Activated naive CD8-positive, alpha-beta T cell treated with anti-CD3 and anti-CD28 coated beads, Interleukin-2, amount 10 ng/mL, durations not matched to agents 7 days and 5 days (primary cell): ENCODE results near the gene SARDH. TPM values are rescaled to one million over a fixed set of nuclear protein-coding genes. Genes with fewer than 3 reads are reported as not detected.
"Not testable (repeated sequence)": the region's sequence is repeated elsewhere in the genome, so short reads cannot be mapped to it uniquely, and the experiment has no call there.

Experiments
- ATAC-seq: fragments of 150-1000 bp; cut with Tn5 transposase; one replicate; pipeline ENCODE4 v1.10.0; 2021; ENCODE audit warnings: low read depth, moderate library complexity
- POLR2A ChIA-PET: fragments of 350-600 bp; sonication (Branson Sonifier 250); formaldehyde crosslinking; loops from one replicate; lab custom pipeline; 2021; ENCODE audit warnings: antibody characterized with exemption; lab: Charles Lee
- DNase-seq: peaks from one replicate; pipeline ENCODE4 v3.0.0; 2021
- H3K27ac Mint-ChIP-seq: one replicate; pipeline ENCODE4 v1.8.0; 2022; ENCODE audit warnings: mild to moderate bottlenecking, mixed read lengths
- H3K27me3 Mint-ChIP-seq: one replicate; pipeline ENCODE4 v1.8.0; 2022; ENCODE audit warnings: mild to moderate bottlenecking, moderate library complexity, mixed read lengths
- H3K36me3 Mint-ChIP-seq: one replicate; pipeline ENCODE4 v1.8.0; 2021; ENCODE audit warnings: mild to moderate bottlenecking, mixed read lengths
- H3K4me1 Mint-ChIP-seq: one replicate; pipeline ENCODE4 v1.8.0; 2021; ENCODE audit warnings: mixed read lengths
- H3K4me3 Mint-ChIP-seq: one replicate; pipeline ENCODE4 v1.8.0; 2022; ENCODE audit warnings: mild to moderate bottlenecking, moderate library complexity, mixed read lengths
- H3K9me3 Mint-ChIP-seq: one replicate; pipeline ENCODE4 v1.8.0; 2021; ENCODE audit warnings: mixed read lengths
- total RNA-seq, 2 experiments: library from RNA; stranded (reverse); gene quantifications; one replicate each; pipeline ENCODE4 v1.2.3, GENCODE V29; 2021

Gene SARDH
- total RNA-seq, 2 experiments from 2014 or later: 1.6 to 2.3 TPM

DNA sequence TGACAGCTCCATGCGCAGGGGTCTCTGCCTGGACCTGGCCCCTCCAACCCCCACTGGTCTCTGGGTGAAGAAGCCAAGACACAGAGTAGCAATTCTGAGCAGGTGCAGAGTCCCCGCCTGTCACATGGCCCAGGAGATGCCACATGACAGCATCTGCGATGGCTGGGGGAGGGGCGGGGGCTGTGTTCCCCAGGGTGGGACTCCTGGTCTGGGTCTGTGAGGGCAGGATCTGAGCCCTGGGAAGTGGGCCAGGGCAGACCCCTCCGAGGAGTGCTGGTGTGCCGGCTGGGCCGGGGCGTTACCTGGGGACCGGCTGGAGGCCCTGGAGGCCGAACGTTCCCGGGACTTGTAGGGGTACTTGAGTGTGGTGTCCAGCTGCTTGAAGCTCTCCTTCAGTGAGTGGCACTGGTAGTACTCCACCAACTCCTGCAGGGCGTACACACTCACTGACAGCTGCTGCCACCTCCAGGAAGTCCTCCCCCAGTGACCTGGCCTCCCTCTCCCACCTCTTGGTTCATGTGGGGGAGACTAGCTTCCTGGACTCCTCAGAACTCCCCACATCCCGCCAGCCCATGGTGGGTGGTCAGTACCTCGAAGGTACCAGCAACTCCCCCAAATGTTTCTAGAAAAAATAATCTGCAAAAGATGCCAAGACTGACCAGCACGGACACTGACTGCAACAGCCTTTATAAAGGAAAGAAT, 32.1 kb upstream of the SARDH start:
- peak; percentile 20 for DNase-seq
- Mint-ChIP-seq H3K4me1 (no peaks in the 10 kb centered on the region), H3K27me3 (no peaks in the 10 kb centered on the region), H3K36me3 (no peaks in the 10 kb centered on the region), H3K9me3 (peaks cover 8% of the 10 kb centered on the region), H3K27ac (no peak overlapping the region), H3K4me3 (no peak overlapping the region)
- ATAC-seq: no peak
- POLR2A ChIA-PET: no interaction called here

DNA sequence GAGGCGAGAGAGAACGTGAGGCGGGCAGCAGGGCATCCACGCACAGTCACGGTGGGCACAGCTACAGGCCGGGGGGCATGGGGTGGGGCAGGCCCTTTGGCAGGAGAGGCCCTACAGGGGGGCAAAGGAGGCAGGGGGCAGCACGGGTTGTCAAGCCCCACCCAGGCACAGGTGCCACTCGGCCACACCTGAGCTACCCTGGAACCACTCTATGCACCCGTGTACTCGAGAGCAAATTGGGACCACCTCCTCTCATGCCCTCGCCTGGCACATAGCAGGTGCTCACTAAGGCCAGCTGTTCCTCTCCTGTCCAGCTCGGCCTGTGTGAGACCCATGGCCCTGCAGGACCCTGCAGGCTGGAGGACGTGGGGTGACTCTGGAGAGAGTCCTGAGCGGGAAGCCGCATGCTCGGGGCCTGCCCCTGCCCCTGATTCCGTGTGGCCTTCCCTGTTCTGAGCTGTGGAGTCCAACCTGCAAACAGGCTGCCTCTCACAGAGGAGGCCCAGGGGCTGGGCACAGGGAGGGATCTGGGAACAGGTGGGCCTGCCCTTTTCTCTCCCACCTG, 31.4 kb upstream of the SARDH start:
- POLR2A ChIA-PET: no interaction called here
- H3K9me3 Mint-ChIP-seq: peaks cover 8% of the 10 kb centered on the region
- H3K4me1 Mint-ChIP-seq: no peaks in the 10 kb centered on the region
- H3K27ac Mint-ChIP-seq: no peak overlapping the region
- ATAC-seq: no peak
- no peaks in the 10 kb centered on the region for H3K36me3 Mint-ChIP-seq
- H3K27me3 Mint-ChIP-seq: peaks cover under 1% of the 10 kb centered on the region
- no peak overlapping the region for H3K4me3 Mint-ChIP-seq
- peak; percentile 20 for DNase-seq

DNA sequence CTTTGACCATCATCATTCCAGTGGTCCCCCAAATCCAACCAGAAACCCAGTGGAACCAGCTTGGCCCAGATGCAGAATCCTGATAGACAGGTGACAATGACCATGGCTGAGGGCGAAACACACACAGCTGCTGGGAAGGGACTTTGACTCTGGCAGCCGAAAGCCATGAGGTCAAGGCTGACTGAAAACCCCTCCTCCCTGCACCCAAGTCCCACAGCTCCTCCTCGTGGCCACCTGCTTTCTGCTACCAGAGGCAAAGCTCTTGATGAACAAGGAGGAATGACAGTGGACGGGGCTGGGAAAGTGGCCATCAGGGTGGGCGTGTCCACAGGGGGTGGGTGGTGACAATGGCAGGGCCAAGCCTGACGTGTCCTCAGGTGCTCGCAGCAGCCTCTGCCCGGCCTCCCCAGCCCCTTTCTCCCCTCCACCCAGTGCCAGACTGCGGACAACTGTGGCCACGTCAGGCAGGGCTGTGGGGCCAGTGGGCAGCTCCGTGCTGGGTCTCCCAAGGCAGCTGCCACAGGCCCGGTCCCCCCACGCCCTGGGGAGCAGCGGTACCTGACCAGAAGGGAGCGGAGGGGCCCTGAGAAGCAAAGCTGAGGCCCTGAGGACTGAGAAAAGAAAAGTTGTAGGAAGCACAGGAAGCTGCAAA, 30.8 kb upstream of the SARDH start:
- Mint-ChIP-seq H3K4me1 (no peaks in the 10 kb centered on the region), H3K9me3 (peaks cover 8% of the 10 kb centered on the region), H3K27me3 (peaks cover 7% of the 10 kb centered on the region), H3K27ac (no peak overlapping the region), H3K36me3 (no peaks in the 10 kb centered on the region), H3K4me3 (no peak overlapping the region)
- DNase-seq (peak; percentile 19), ATAC-seq (no peak)
- POLR2A ChIA-PET: no interaction called here

DNA sequence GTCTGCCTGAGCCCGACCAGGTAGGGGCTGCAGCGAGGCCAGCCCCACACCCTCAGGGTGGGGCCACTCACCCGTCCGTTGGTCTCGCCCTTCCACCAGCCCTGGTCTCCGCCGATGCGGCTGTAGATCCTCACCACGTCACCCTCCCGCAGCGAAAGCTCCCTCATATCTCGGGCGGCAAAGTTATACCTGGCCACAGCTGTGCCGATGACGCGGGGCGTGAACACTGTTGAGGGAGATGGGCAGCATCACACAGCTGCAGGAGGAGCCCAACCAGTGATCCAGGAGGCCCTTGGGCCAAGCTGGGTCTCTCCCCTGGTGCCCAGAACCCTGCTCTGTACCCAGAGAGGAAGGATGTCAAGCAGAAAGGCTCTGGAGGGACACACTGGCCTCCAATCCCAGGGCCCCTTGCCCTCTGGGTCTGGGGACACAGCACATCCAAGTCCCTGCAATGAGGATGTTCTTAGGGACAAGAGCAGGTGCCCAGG, 30.3 kb upstream of the SARDH start:
- ATAC-seq (no peak), DNase-seq (peak; percentile 15)
- Mint-ChIP-seq H3K36me3 (no peaks in the 10 kb centered on the region), H3K27ac (no peak overlapping the region), H3K4me1 (no peaks in the 10 kb centered on the region), H3K27me3 (peaks cover 8% of the 10 kb centered on the region), H3K9me3 (peaks cover 10% of the 10 kb centered on the region), H3K4me3 (no peak overlapping the region)
- POLR2A ChIA-PET: no interaction called here

DNA sequence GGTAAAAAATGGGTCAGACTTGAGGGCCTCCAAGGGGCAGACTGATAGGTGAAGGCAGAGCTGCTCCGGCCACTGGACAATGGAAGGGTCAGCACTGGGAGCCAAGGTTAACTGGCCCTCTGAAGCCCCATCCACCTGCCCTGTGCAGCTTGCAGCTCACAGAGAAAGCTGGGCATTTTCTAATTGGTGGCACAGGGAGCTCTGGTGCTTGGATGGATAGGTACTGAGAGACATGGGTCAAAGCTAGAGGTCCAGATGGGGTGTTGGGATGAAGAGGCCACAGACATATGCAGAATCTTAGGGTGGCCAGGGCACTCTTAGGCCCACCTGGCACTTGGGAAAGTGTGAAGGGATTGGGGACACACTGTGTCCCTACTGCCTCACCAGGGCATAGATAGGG, 29.5 kb upstream of the SARDH start:
- DNase-seq (peak; percentile 7), ATAC-seq (no peak)
- Mint-ChIP-seq H3K27ac (no peak overlapping the region), H3K27me3 (peaks cover 8% of the 10 kb centered on the region), H3K4me3 (no peak overlapping the region), H3K36me3 (no peaks in the 10 kb centered on the region), H3K9me3 (peaks cover 10% of the 10 kb centered on the region), H3K4me1 (no peaks in the 10 kb centered on the region)
- POLR2A ChIA-PET: no interaction called here

DNA sequence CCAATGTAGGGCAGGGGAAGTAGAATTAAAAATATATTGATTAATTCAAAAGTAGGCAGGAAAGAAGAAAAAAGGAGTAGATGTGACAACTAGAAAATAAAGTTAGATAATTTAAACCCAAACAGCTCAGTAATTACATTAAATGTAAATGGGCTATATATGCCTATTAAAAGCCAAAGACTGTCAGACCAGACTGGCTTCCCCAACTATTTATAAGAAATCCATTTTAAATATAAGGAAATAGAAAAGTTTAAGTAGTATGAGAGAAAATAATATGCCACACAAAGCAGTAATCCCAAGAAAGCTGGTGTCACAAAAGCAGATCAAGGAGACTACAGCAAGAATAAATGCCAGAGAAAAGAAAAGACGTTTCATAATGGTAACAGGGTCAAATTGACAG, 28.9 kb upstream of the SARDH start:
- POLR2A ChIA-PET: no interaction called here
- H3K4me1 Mint-ChIP-seq: no peaks in the 10 kb centered on the region
- no peaks in the 10 kb centered on the region for H3K36me3 Mint-ChIP-seq
- H3K9me3 Mint-ChIP-seq: peaks cover 10% of the 10 kb centered on the region
- peaks cover 8% of the 10 kb centered on the region for H3K27me3 Mint-ChIP-seq
- no peak overlapping the region for H3K27ac Mint-ChIP-seq
- no peak for ATAC-seq
- no peak overlapping the region for H3K4me3 Mint-ChIP-seq
- no peak for DNase-seq

DNA sequence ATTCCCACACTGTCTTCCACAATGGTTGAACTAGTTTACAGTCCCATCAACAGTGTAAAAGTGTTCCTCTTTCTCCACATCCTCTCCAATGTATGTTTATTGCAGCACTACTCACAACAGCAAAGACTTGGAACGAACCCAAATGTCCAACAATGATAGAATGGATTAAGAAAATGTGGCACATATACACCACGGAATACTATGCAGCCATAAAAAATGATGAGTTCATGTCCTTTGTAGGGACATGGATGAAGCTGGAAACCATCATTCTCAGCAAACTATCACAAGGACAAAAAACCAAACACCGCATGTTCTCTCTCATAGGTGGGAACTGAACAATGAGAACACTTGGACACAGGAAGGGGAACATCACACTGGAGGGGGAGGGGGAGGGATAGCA, 28.1 kb upstream of the SARDH start:
- H3K4me1 Mint-ChIP-seq, H3K36me3 Mint-ChIP-seq, DNase-seq, H3K9me3 Mint-ChIP-seq, H3K4me3 Mint-ChIP-seq, H3K27me3 Mint-ChIP-seq, POLR2A ChIA-PET, H3K27ac Mint-ChIP-seq, ATAC-seq: not testable (repeated sequence)

DNA sequence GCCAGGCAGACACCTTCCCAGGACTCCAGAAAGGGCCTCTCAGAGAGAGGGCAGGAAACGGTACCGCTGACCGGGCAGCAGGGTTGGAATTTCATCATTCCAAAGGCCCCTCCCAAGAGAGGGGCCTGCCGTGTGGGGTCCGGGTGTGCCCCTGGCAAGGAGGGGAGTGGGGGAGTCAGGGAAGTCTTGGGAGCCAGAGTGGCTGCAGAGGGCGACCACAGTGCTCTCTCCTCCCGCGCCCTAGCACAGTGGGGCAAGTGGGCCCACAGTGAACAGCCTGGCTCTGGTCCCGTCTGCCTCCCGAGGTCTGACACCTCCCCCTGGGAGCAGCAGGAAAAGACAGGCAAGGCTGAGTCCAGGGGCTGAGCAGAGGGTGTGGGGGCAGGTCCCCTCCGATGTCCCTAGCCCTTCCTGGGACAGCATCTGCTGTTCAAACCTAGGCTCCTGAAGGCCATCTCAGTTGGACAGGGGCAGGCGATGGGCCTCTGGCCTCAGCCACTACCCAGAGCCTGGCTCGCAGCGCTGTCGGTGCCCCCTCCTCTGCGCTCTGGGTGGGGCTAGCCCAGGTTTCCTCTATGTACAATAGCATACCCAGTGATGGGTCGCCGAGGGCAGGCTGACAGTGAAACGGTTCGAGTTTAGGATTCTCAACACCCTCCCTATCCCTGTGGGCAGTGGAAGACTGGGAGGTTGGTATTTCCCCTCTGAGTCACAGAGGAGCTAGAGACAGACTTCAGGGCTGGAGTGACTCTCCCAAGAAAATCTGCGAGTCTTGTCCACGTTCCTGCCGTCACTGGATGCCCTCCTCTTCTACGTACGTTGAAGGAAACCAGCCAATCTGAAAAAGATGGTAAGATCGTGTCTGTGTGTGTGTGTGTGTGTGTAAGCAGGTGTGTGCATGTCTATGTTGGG, 25.4 kb upstream of the SARDH start:
- Mint-ChIP-seq H3K4me1 (no peaks in the 10 kb centered on the region), H3K4me3 (no peak overlapping the region), H3K27ac (no peak overlapping the region), H3K27me3 (peaks cover 8% of the 10 kb centered on the region), H3K9me3 (peaks cover 10% of the 10 kb centered on the region), H3K36me3 (no peaks in the 10 kb centered on the region)
- no peak for ATAC-seq
- POLR2A ChIA-PET: no interaction called here
- DNase-seq: peak; percentile 15

DNA sequence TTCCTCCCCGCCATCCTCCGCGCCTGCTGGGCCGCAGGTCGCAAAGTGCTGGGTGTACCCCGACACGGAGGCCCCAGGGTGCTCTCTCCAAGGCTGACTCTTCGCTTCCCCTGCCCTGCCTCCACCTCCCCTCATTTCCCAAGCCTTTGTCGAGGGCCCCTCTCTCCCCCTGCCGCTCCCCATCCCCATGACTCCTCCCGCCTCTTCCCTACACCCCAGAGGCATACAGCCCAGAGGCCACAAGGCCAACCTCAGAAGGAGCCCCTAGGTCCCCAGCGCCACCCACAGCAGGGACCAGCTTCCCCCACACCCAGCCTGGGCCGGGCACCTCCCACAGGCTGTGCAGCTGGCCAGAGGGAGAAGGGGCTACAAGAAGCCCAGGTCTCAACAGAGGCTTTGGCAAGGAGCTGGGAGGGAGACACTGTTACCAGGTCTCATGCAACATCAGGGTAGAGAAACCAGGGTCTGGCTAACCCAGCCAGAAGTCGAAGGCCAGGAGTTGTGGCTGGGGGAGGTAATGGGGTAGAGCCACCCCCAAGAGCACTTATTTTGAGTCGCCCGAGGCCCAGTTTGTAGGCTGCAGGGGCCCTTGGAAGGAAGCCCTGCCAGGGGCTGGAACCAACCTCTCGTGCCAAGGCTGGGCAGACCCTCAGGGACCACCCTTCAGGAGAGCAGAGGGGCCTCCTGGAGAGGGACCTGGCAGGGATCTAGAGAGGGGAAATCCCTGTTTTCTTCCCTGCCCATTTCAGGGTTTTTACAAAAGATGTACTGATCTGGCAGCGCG, 24.5 kb upstream of the SARDH start:
- POLR2A ChIA-PET: no interaction called here
- Mint-ChIP-seq H3K27me3 (peaks cover 8% of the 10 kb centered on the region), H3K4me1 (no peaks in the 10 kb centered on the region), H3K4me3 (no peak overlapping the region), H3K27ac (no peak overlapping the region), H3K36me3 (no peaks in the 10 kb centered on the region), H3K9me3 (peaks cover 10% of the 10 kb centered on the region)
- DNase-seq: peak; percentile 18
- ATAC-seq: no peak

DNA sequence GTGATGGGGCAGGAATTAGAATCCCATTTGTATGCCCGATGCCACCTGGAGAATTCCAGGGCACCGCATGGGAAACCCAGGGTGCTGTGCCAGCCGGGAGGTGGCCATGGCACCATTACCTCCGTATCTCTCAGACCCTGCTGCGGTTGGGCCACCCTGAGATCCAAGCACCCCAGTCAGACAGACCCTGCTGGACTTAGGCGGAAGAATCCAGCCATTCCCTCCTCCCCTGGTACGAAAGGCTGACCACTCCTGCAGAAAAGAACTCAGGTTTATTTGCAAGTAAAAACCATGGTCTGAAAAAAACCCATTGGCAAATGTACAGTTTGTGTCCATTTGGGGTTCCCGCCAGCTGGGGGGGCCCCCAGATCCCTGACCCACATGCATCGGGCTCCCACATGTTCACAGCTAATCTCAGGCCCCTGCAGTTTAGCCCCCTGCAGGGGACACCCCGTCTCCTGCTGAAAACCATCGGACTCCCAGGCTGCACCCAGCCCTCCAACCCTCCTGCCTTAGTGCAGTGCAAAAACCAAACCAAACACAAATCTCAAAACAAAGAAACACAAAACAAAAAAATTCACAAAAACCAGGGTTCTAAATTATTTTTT, 23.6 kb upstream of the SARDH start:
- DNase-seq (peak; percentile 8), ATAC-seq (no peak)
- Mint-ChIP-seq H3K27me3 (peaks cover 8% of the 10 kb centered on the region), H3K9me3 (peaks cover 9% of the 10 kb centered on the region), H3K4me1 (no peaks in the 10 kb centered on the region), H3K36me3 (no peaks in the 10 kb centered on the region), H3K27ac (no peak overlapping the region), H3K4me3 (no peak overlapping the region)
- POLR2A ChIA-PET: no interaction called here

DNA sequence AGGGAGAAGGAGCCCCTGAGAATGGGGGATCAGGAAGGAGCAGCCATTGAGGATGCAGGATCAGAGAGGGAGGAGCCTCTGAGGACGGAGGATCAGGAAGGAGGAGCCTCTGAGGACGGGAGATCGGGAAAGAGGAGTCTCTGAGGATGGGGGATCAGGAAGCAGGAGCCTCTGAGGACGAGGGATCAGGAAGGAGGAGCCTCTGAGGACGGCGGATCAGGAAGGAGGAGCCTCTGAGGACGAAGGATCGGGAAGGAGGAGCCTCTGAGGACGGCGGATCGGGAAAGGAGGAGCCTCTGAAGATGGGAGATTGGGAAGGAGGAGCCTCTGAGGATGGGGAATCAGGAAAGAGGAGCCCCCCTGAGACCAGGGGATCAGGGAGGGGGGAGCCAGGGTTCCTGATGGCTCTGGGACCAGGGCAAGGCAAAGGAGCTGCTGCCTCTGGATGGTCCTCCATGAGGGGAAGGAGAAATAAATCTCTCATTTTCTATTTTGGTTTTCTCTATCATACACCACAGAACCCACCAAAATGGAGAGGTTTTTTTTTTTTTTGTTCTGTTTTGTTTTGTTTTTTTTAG, 22.6 kb upstream of the SARDH start:
- Mint-ChIP-seq H3K27ac (no peak overlapping the region), H3K36me3 (no peaks in the 10 kb centered on the region), H3K9me3 (peaks cover 6% of the 10 kb centered on the region), H3K4me3 (no peak overlapping the region), H3K4me1 (no peaks in the 10 kb centered on the region), H3K27me3 (peaks cover 8% of the 10 kb centered on the region)
- POLR2A ChIA-PET: no interaction called here
- ATAC-seq: no peak
- DNase-seq: peak; percentile 12

DNA sequence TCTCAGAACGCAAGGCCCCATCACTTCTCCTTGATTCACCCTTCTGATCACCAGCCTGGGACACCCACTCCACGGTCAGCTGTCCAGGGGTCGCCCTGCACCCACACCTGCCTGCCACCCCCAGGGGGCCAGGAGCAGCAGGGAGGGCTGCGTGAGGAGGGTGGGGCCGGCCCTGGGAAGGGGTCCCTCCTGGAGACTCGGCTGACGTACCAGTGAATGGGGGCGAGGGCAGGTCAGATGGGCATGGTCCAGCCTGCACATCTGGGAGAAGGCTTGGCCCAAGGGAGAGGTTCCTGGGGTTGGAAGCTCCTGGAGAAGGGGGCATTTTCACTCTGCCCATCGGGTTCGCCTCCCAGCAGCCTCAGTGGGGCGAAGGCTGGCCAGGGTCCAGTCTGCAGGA, 21.8 kb upstream of the SARDH start:
- Mint-ChIP-seq H3K36me3 (no peaks in the 10 kb centered on the region), H3K4me3 (no peak overlapping the region), H3K4me1 (no peaks in the 10 kb centered on the region), H3K27ac (no peak overlapping the region), H3K9me3 (peaks cover 2% of the 10 kb centered on the region), H3K27me3 (peaks cover 8% of the 10 kb centered on the region)
- ATAC-seq: no peak
- peak; percentile 13 for DNase-seq
- POLR2A ChIA-PET: no interaction called here
